Rectal smooth muscle tissue (tissue), 1 donor: ENCODE data around the gene TNFRSF18.
"Not testable (repeated sequence)": the region's sequence is repeated elsewhere in the genome, so short reads cannot be mapped to it uniquely, and the experiment has no call there.

Experiments
- H3K27ac ChIP-seq: one replicate; pipeline ENCODE4 v1.7.0; 2013; ENCODE audit warnings: low read depth, low read length, inconsistent platforms
- H3K27me3 ChIP-seq: one replicate; pipeline ENCODE4 v1.7.0; 2013; ENCODE audit warnings: low read length; ENCODE audit not compliant: control insufficient read depth, insufficient read depth
- H3K36me3 ChIP-seq: one replicate; pipeline ENCODE4 v1.7.0; 2013; ENCODE audit warnings: low read length; ENCODE audit not compliant: control insufficient read depth, insufficient read depth
- H3K4me1 ChIP-seq: one replicate; pipeline ENCODE4 v1.7.0; 2013; ENCODE audit warnings: low read length; ENCODE audit not compliant: control insufficient read depth, insufficient read depth
- H3K4me3 ChIP-seq: one replicate; pipeline ENCODE4 v1.7.0; 2013; ENCODE audit warnings: low read length
- H3K9ac ChIP-seq: one replicate; pipeline ENCODE4 v1.7.0; 2013; ENCODE audit warnings: low read length

The TNFRSF18 gene

DNA sequence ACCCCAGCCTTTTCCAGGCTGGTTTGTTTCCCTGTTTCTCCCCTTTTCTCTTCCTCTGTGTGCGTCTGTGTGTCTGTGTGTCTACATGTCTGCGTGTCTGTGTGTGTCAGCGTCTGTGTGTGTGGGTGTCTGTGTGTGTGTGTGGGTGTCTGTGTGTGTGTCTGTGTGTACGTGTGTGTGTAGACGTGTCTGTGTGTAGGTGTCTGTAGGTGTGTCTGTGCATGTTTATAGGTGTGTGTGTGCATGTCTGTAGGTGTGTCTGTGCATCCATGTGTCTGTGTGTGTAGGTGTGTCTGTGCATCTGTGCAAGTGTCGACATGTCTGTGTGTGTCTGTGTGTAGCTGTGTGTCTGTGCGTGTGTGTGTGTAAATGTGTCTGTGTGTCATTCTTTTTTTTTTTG is 29.5 kb downstream of the TNFRSF18 start:
- H3K27ac ChIP-seq, result no peak overlapping the region
- no peak overlapping the region for H3K9ac ChIP-seq
- H3K27me3 ChIP-seq, result peaks cover 4% of the 10 kb centered on the region
- no peaks in the 10 kb centered on the region for H3K4me1 ChIP-seq
- H3K4me3 ChIP-seq, result no peak overlapping the region
- no peaks in the 10 kb centered on the region for H3K36me3 ChIP-seq

DNA sequence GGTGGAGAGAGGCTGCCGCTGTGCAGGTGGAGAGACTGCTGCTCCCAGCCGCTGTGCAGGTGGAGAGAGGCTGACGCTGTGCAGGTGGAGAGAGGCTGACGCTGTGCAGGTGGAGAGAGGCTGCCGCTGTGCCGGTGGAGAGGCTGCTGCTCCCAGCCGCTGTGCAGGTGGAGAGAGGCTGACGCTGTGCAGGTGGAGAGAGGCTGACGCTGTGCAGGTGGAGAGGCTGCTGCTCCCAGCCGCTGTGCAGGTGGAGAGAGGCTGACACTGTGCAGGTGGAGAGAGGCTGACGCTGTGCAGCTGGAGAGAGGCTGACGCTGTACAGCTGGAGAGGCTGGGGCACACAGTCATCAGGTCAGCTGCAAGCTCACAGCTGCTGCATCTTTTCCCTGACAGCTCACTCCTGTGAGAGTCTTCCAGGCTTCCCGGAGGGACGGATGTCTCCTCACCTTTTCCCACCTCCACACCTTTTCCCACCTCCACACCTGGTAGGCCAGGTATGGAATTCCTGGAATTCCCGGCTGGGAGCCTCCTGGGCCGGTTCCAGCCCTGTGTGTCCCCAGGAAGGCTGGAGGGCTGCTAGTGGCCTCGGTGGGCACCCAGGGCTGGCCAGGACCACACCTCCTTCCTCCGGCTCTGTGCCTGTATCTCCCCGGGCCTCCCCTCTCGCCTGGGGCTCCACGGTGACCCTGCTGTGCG is 30.2 kb downstream of the TNFRSF18 start:
- H3K9ac ChIP-seq, H3K4me1 ChIP-seq, H3K27me3 ChIP-seq, H3K27ac ChIP-seq, H3K4me3 ChIP-seq, H3K36me3 ChIP-seq: not testable (repeated sequence)

GRCh38 chr1:1175221-1176062 is 30.9 kb downstream of the TNFRSF18 start:
- H3K4me3 ChIP-seq, result no peak overlapping the region
- H3K27ac ChIP-seq, result no peak overlapping the region
- H3K4me1 ChIP-seq, result no peaks in the 10 kb centered on the region
- no peak overlapping the region for H3K9ac ChIP-seq
- peaks cover 4% of the 10 kb centered on the region for H3K27me3 ChIP-seq
- no peaks in the 10 kb centered on the region for H3K36me3 ChIP-seq

DNA sequence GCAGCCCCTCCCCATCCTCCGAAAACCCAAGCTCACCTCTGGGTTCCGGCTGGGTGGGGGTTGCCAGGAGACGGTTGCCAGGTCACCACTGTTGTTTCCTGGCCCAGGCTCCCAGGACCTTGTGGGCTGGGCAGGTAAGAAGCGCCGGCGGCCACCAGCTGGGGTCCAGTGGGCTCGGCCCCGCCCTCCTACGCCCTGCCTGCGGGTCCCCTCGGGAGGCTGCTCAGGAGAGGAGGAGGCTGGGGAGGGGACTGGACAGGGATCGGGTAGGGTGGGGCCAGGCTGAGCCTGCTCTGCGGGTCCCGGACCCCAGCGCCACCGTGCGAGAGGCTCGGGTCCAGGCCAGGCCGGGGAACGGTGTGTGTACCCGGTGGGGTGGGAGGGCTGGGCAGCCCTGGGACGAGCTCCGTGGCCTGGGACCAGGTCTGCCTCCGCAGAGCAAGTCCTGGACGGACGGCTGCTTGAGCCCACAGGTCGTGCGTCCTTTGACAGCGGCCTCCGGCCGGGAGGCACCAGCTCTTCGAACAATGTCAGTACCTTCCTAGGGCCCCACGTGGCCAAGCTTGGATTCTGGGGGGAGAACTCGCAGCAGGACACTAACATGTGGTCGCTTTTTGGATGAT is 32.5 kb downstream of the TNFRSF18 start, which contains the start of gene TTLL10:
TTLL10 (plus strand) TSS at position 88 of the 623 bp plus-strand sequence. CDS start 5,336 bp downstream, outside the sequence.
- Histone ChIP-seq H3K27me3 (peaks cover 7% of the 10 kb centered on the region), H3K27ac (no peak within 1 kb of the TSS), H3K36me3 (no peaks in the 10 kb centered on the region), H3K4me1 (no peaks in the 10 kb centered on the region), H3K9ac (no peak within 1 kb of the TSS), H3K4me3 (no peak within 1 kb of the TSS)

GRCh38 chr1:1173061-1173792 is 33.2 kb downstream of the TNFRSF18 start:
- H3K4me1 ChIP-seq, result no peaks in the 10 kb centered on the region
- peaks cover 7% of the 10 kb centered on the region for H3K27me3 ChIP-seq
- H3K36me3 ChIP-seq, result no peaks in the 10 kb centered on the region
- H3K27ac ChIP-seq, result no peak overlapping the region
- H3K4me3 ChIP-seq, result no peak overlapping the region
- no peak overlapping the region for H3K9ac ChIP-seq

DNA sequence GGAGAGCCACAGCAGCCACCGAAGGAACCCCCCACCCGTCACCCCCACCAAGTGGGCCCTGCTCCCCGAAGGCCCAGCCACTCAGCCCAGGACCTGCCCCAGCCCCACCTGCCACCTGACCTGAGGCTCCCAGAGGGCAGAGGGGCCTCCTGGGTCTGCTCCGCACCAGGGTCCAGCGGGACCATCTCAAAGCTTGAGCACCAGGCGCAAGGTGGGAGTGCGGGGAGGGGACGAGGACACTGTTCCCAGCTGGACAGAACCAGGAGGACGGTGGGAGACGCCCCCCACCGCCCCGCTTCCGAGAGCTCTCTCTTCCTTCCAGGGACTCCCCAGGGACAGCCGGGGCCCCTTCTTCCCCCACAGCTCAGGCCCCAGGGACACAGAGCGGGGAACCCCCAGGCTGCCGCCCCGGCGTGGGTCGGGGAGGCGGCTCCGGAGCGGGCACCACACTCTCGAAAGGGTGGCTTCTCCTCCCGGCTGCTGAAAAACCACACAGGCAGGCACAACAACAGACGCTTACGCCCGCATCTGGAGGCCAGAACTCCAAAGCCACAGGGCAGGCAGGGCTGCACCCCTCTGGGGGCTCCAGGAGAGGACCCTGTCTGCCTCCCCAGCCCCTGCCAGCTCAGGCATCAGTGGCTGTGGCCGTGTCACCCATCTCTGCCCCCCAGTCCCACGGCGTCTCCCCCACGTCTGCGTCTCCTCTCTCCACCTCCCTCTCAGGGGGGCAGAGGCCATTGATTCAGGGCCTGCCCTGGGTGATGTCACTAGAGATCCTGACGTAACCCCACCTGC is 34.6 kb downstream of the TNFRSF18 start:
- H3K27me3 ChIP-seq, result peaks cover 3% of the 10 kb centered on the region
- no peak overlapping the region for H3K9ac ChIP-seq

GRCh38 chr1:1171161-1171545 is 35.2 kb downstream of the TNFRSF18 start:
- H3K4me3 ChIP-seq, result no peak overlapping the region
- H3K27me3 ChIP-seq, result peaks cover 3% of the 10 kb centered on the region
- H3K27ac ChIP-seq, result no peak overlapping the region
- H3K4me1 ChIP-seq, result no peaks in the 10 kb centered on the region
- no peaks in the 10 kb centered on the region for H3K36me3 ChIP-seq
- H3K9ac ChIP-seq, result no peak overlapping the region

More for the DNA sequence above, 34.6 kb downstream of the TNFRSF18 start:
- Histone ChIP-seq H3K36me3 (no peaks in the 10 kb centered on the region), H3K27ac (no peak overlapping the region), H3K4me3 (no peak overlapping the region), H3K4me1 (no peaks in the 10 kb centered on the region)

- Histone ChIP-seq H3K36me3 (no peaks in the 10 kb centered on the region), H3K4me3 (no peak overlapping the region), H3K9ac (no peak overlapping the region), H3K27me3 (peaks cover 9% of the 10 kb centered on the region), H3K27ac (no peak overlapping the region), H3K4me1 (no peaks in the 10 kb centered on the region)
Measured at GRCh38 chr1:1170215-1171091, 35.9 kb downstream of the TNFRSF18 start.

DNA sequence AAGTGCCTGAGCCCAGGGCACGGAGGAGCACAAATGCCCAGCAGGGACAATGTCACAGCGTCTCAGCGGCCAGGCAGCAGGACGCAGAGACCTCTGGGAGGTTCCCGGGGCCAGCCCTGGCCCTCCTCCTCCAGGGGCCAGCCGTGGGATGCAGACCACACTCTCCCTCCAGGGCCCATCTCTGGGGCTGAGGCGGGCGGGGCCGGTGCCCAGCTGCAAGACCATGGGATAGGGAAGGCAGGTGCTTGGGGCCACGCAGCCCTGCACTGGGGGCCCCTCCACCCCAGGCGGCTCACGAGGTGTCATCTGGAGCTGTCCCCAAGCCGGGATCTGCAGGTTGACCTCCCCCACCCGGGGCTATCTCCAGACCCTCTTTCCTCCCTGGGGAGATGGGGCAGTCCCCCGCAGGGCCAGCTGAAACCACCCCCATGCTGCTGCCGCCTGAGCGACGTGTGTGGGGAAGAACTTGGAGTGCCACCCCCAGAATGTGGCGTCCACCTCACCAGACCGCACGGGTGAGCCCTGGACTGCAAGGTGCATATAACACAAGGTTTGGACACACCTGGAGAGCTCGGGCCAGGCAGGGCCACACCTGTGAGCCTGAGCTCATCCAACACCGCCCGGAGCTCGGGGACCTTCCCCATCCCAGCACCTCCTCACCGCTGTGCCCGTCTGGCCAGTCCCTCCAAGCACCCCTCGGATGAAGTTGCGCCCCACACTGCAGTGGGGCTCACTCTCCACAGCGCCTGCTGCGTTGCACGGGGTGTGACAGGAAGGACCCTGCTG is 36.8 kb downstream of the TNFRSF18 start:
- no peak overlapping the region for H3K27ac ChIP-seq
- no peaks in the 10 kb centered on the region for H3K36me3 ChIP-seq
- peaks cover 9% of the 10 kb centered on the region for H3K27me3 ChIP-seq
- no peak overlapping the region for H3K4me3 ChIP-seq
- no peaks in the 10 kb centered on the region for H3K4me1 ChIP-seq
- H3K9ac ChIP-seq, result no peak overlapping the region

- Histone ChIP-seq H3K9ac (no peak overlapping the region), H3K4me3 (no peak overlapping the region), H3K36me3 (no peaks in the 10 kb centered on the region), H3K27me3 (peaks cover 9% of the 10 kb centered on the region), H3K27ac (no peak overlapping the region), H3K4me1 (no peaks in the 10 kb centered on the region)
Measured at GRCh38 chr1:1168451-1169411, 37.7 kb downstream of the TNFRSF18 start.
